Esophagus muscularis mucosa (tissue), 3 donors: ENCODE data around the gene ABHD6.

Experiments used
- CTCF ChIP-seq, 3 experiments: fragments of 200-600 bp in 2 of 3; fragments of 450-650 bp in 1 of 3; sonication (generic) in 2 of 3; IDR thresholded peaks; one replicate each; pipeline ENCODE4 v1.5.1; 2017 to 2019; ENCODE audit warnings: antibody characterized with exemption in 3 of 3, mild to moderate bottlenecking in 2 of 3, moderate library complexity in 1 of 3
- POLR2A ChIP-seq: fragments of 450-650 bp; IDR thresholded peaks from one replicate; pipeline ENCODE4 v1.6.1; 2017; ENCODE audit warnings: antibody characterized with exemption, moderate library complexity, mild to moderate bottlenecking, low read depth
- POLR2AphosphoS5 ChIP-seq, 2 donors: sonication (generic); formaldehyde crosslinking; IDR thresholded peaks; one replicate each; pipeline ENCODE4 v1.6.1; 2017; ENCODE audit warnings: antibody characterized with exemption in 2 of 2

GRCh38 chr3:58336135-58336882 is 98.7 kb downstream of the ABHD6 start:
- TF ChIP-seq CTCF (IDR thresholded peaks at IDR 0.05) (no peak), POLR2A (no peak), POLR2AphosphoS5 (IDR thresholded peaks at IDR 0.05) (no peak)
